GM19193 (cell line): ENCODE results near the gene TOR2A.

Experiments used
- POLR2A ChIP-seq: IDR thresholded peaks from 4 replicates; pipeline ENCODE4 v1.6.1; 2011; ENCODE audit not compliant: insufficient read depth, insufficient read length; ENCODE audit errors: extremely low read depth

TOR2A gene

GRCh38 chr9:127755061-127756060 lies 20.3 kb upstream of the TOR2A start:
- TF ChIP-seq POLR2A = no peak

- TF ChIP-seq POLR2A = no peak
Observed at GRCh38 chr9:127754099-127755060, 19.3 kb upstream of the TOR2A start.

GRCh38 chr9:127753622-127754021 lies 18.5 kb upstream of the TOR2A start:
- TF ChIP-seq POLR2A = no peak

- TF ChIP-seq POLR2A = no peak
Observed at GRCh38 chr9:127753148-127753547, 18.1 kb upstream of the TOR2A start.

- TF ChIP-seq POLR2A = no peak
Observed at GRCh38 chr9:127751269-127752054, 16.4 kb upstream of the TOR2A start.

GRCh38 chr9:127749090-127749787 lies 14.1 kb upstream of the TOR2A start:
- no peak for TF ChIP-seq POLR2A

GRCh38 chr9:127746959-127747569 lies 12.0 kb upstream of the TOR2A start:
- no peak for TF ChIP-seq POLR2A

GRCh38 chr9:127744398-127745110 lies 9.5 kb upstream of the TOR2A start:
- TF ChIP-seq POLR2A = no peak

- no peak for TF ChIP-seq POLR2A
Observed at GRCh38 chr9:127742435-127743088, 7.5 kb upstream of the TOR2A start.

GRCh38 chr9:127741831-127742434 lies 6.8 kb upstream of the TOR2A start:
- TF ChIP-seq POLR2A = no peak

- no peak for TF ChIP-seq POLR2A
Observed at GRCh38 chr9:127739614-127740330, 4.7 kb upstream of the TOR2A start.
